Medulla oblongata (tissue), 1 donor: ENCODE measurements around the gene VWF.

Experiments used
- DNase-seq: peaks from one replicate; pipeline ENCODE4 v3.0.0-alpha.2; 2015; ENCODE audit errors: extremely low spot score

The VWF gene

DNA sequence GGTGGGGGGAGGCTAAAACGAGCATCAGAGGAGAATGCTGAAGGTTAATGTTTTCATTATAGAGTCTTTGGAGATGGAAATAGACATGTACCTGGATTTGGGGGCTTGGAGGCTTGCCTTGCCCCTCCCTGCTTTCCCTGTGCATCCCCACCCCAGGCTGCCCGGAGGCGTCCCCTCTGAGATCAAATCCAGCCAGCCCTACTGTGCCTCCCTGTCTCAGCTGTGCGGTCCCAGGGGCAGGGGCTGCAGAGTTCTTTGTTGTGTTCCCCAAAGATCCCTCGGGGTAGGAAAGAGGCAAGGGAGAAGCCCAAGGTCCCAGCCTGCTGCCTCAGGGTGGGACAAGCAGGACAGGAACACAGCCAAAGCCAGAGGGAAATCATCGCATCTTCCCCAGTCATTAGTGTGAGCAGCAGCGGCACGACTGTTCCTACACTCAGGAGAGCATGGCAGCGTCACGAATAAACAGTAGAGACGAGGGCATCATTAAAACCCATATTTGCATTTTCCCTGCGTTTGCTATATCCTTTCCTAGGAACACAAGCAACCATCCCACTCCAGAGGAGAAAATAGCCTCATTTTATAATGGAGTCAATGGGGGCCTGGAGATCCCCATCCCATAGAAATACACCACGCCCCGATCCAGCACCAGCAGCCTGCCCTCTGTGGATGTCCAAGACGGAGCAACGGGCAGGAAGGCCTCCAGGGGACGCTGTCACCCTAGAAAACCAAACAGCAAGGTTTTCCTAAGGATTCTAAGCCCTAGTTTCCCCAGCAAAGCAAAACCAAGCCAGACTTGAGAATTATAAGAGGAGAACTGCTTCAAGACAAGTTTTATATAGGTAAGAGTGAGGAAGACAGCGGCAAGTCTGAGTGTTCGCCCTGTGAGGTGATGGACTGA lies 211.8 kb downstream of the VWF start:
- DNase-seq: no peak

DNA sequence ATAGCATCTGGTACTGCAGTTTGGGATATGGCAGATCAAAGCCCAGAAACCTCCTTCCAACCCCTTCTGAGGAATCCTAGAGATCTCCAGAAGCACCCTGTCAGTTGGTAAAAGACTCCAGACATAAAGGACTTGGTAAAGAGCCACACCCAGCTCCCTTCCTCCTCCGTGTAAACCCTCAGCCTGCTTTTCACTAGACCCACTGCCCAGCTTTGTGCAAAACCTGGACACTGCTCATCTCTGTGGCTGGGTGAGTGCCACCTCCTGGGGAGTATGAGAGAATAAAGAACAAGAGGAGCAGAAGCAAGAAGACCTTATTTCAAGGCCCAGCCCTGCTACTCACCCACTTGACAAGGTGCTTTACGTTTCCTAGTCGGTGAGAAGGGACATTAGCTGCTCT lies 212.5 kb downstream of the VWF start:
- DNase-seq: no peak

DNA sequence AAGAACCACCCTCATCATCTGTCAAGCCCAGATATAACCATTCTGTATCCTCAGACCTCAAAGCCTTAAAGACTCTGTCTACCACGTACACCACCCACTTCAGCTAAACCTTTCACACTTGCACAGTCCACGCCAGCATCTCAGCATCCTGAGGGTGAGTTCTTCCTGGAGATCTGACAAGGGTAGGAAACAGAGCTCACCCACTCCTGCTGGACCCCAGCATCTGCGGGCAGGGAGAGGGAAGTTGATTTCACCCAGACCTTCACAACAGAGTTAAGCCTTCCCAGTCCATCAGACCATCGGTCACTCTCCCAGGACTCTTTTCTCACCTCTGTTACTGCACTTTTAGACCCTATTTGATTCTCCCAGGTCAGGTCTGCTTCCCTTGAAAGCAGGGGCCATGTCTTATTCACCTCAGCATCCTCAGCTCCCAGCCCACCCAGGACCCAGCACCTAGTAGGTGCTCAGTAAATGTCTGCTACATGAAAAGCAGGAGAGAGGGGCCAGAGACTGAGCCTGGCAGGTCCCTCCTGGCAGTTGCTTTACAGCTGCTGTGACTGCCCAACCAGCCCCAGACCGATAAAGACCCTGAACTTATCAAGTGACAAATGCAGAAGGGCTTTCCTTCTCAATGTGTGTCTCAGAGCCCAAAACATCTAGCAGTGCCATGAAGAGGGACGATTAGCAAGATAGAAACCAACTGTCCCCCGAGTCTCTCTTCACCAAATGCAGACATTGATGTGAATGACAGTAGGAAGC lies 213.5 kb downstream of the VWF start:
- no peak for DNase-seq

- no peak for DNase-seq
Measured at GRCh38 chr12:5909560-5909959, 214.9 kb downstream of the VWF start.

- DNase-seq: no peak
Measured at GRCh38 chr12:5908251-5908650, 216.2 kb downstream of the VWF start.

GRCh38 chr12:5907807-5908206 lies 216.7 kb downstream of the VWF start:
- no peak for DNase-seq

DNA sequence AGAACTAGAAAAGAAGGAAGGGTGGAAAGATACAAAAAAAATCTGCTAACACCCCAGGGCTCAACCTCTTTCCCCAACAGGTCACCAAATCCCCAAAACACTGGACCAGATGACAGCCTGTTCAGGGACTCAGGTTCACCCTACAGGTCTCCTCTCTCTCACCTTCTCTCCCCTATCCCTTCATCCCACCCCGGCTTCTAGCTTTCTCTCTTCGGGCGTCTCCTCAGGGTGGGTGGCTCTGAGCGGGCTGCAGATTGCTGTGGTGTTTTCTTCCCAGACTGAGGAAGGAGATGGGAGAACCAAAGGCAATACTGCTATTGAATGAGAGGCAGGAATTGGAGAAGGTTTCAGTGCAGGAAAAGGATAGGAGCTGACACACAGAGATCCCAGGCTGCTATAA lies 218.7 kb downstream of the VWF start:
- no peak for DNase-seq

- no peak for DNase-seq
Measured at GRCh38 chr12:5904969-5905368, 219.5 kb downstream of the VWF start.

DNA sequence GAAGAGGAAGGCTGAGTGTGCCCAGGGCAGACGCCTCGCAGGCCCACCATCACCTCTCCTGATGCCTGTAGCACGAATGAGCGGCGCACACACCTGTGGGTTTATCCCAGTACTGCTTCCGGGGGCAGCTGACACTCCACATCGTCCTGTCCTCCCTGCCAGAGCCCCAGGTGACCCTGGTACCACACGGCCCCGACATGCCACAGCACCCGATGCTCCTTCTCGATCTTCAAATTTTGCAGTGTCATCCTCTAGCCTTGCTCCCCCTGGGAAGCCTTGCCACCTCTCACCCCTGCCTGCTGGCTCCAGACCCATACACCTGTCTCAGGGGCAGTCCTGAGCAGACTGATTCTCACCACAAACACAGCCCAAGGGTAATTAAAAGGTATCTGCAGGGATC lies 220.0 kb downstream of the VWF start:
- no peak for DNase-seq

DNA sequence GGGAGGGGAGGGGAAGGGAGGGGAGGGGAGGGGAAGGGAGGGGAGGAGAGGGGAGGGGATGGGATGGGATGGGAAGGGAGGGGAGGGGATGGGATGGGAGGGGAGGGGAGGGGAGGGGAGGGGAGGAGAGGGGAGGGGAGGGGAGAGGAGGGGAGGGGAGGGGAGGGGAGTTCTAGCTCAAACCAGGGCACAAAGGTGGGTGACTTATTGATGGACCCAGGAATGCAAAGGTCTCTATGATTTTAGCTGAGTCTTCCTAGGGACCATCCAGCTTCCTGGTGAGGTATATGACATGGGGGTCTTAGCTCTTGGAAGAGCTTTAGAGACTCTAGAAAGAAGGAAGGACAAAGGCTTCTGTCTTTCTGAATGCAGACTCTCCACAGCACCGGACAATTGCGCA lies 221.7 kb downstream of the VWF start:
- no peak for DNase-seq

DNA sequence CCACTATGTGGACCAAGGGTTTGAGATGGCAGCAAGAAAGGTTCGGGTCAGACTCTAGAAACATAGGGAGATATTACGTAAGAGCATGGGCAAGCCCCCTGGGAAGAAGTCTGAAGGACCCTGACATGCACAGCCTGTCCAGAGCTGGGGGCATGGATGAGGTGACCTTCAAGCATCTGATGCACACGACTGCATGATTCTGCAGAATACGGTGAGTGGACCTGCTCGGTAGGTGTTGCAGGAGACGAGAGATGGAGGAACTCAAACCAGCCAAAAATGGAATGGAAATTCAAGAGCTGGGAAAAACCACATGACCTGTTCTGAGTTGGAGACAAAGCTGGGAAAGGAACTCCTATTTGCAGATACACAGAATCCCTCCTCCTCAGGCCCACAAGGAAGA lies 223.1 kb downstream of the VWF start:
- no peak for DNase-seq

DNA sequence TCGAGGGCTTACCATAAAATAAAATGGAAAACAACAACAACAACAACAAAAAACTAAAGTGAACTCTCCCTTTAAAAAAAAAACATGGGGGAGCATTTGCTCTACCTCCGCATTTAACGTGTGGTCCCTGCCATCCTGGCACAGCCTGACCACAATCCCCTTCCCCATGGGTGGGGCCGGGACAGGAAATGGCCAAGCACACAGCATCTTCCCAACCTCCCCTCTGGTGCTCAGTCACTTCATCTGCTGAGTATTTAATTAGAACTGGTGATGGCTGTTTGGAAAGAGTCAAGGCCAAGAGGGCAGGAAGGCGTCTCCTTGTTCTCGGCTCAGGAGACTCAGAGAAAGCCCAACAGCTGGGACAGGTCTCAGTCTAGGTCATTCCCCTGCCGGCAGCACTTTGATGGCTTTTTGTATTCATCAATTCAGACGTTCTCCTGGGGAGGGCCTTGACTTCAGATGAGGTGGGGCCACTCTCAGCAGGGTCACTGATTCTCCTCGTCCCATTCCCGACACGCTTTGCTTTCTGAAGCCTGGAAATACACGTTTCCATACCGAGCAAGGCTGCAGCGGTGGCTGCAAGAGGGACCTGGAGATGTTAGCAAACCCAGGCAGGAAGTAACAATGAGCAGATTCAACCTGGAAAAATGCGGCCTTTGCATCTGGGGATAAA lies 223.8 kb downstream of the VWF start:
- no peak for DNase-seq

- no peak for DNase-seq
Measured at GRCh38 chr12:5900076-5900475, 224.4 kb downstream of the VWF start.

DNA sequence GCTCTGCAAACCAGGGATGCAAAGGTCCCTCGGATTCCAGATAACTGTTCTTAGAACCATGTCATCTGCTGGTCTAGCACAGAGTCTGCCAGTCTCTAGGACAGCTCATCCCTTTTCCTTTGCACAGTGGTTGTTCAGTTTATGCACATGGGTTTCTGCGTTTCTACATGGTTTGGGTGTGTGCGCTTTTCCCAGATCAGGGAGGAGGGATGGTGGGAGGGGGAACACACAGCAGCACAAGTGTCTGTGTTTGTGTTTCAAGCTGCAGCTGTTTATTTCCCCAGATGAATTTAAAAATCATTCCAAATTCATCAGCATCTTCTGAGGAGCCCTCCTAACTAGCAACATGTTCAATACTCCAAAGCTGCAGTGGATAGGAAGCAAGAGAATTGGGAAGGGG lies 224.8 kb downstream of the VWF start:
- DNase-seq: no peak

GRCh38 chr12:5898874-5899273 lies 225.6 kb downstream of the VWF start:
- no peak for DNase-seq
